Spleen (tissue), 11 donors: ENCODE data around the gene TAF10. TPM values are rescaled to one million over a fixed set of nuclear protein-coding genes. Genes with fewer than 3 reads are reported as not detected.

Source experiments
- DNase-seq: peaks from one replicate; pipeline ENCODE4 v3.0.0-alpha.2; 2020
- H3K27ac ChIP-seq, 8 donors: fragments of 200-600 bp; sonication (generic) in 7 of 8; 1 replicate in 4 of 8; 2 replicates in 4 of 8; pipeline versions ENCODE4 v1.5.0 to v1.8.0; 2016 to 2021; ENCODE audit warnings: inconsistent platforms in 4 of 8, mild to moderate bottlenecking in 4 of 8, moderate library complexity in 1 of 8
- H3K27me3 ChIP-seq, 7 donors: fragments of 200-600 bp; sonication (generic) in 6 of 7; replicated peaks in 1 of 7; 1 replicate in 4 of 7; 2 replicates in 3 of 7; pipeline versions ENCODE4 v1.5.0 to v1.8.0; 2016 to 2021; ENCODE audit warnings: inconsistent platforms in 3 of 7, mild to moderate bottlenecking in 1 of 7
- H3K36me3 ChIP-seq, 6 donors: fragments of 200-600 bp; sonication (generic) in 5 of 6; 1 replicate in 4 of 6; 2 replicates in 2 of 6; pipeline versions ENCODE4 v1.5.0 to v1.8.0; 2016 to 2021; ENCODE audit warnings: inconsistent platforms in 2 of 6
- H3K4me1 ChIP-seq, 6 donors: fragments of 200-600 bp; sonication (generic) in 5 of 6; 1 replicate in 3 of 6; 2 replicates in 3 of 6; pipeline versions ENCODE4 v1.5.0 to v1.8.0; 2016 to 2021; ENCODE audit warnings: inconsistent platforms in 3 of 6
- H3K4me3 ChIP-seq, 8 donors: fragments of 200-600 bp; sonication (generic) in 7 of 8; 1 replicate in 4 of 8; 2 replicates in 4 of 8; pipeline versions ENCODE4 v1.5.0 to v1.8.0; 2016 to 2021; ENCODE audit warnings: inconsistent platforms in 4 of 8, mild to moderate bottlenecking in 4 of 8, moderate library complexity in 2 of 8
- H3K9me3 ChIP-seq, 8 donors: fragments of 200-600 bp; sonication (generic) in 7 of 8; 1 replicate in 4 of 8; 2 replicates in 4 of 8; pipeline versions ENCODE4 v1.5.0 to v1.8.0; 2016 to 2021; ENCODE audit warnings: inconsistent platforms in 4 of 8
- CTCF ChIP-seq, 11 experiments: fragments of 200-600 bp in 7 of 11; fragments of 450-650 bp in 4 of 11; sonication (generic) in 4 of 11; IDR thresholded peaks in 8 of 11; conservative IDR thresholded peaks in 3 of 11; 1 replicate in 7 of 11; 2 replicates in 4 of 11; pipeline versions ENCODE4 v1.4.0 to v1.8.0; 2016 to 2021; ENCODE audit warnings: antibody characterized with exemption in 11 of 11, inconsistent platforms in 4 of 11, mild to moderate bottlenecking in 1 of 11
- POLR2A ChIP-seq, 3 donors: fragments of 450-650 bp; IDR thresholded peaks; one replicate each; pipeline ENCODE4 v1.5.1; 2017; ENCODE audit warnings: antibody characterized with exemption in 3 of 3, mild to moderate bottlenecking in 1 of 3
- POLR2AphosphoS5 ChIP-seq, 3 donors: sonication (generic); formaldehyde crosslinking; IDR thresholded peaks; one replicate each; pipeline ENCODE4 v1.5.1; 2017; ENCODE audit warnings: antibody characterized with exemption in 3 of 3
- WGBS, 5 donors: extraction: QIAGEN DNeasy Blood & Tissue Kit in 3 of 5; methylation state at CpG; one replicate each; pipeline versions ENCODE4 v1.1.5 to v1.1.7; 2013 to 2018; 5-methylcytosine and 5-hydroxymethylcytosine counted together
- intact Hi-C: fragments of 100-400 bp; cut with DNase I; formaldehyde crosslinking; loops from one replicate; pipeline ENCODE4 v1.15.0; 2023; ENCODE audit warnings: low total_unique reads
- polyA plus RNA-seq, 3 donors: library from polyadenylated mRNA; stranded (reverse); fragments of 200-250 nt; gene quantifications; one replicate each; pipeline ENCODE4 v1.2.1, GENCODE V29; 2013
- total RNA-seq, 7 donors: library from RNA; depleted of rRNA in 3 of 7; stranded (reverse); fragments of >200 nt in 3 of 7; fragmentation: NEBNext Ultra II Directional in 4 of 7; extraction: Animal tissue kit (Norgen Biotek cat#: 25700) in 4 of 7; gene quantifications; one replicate each; pipeline versions ENCODE4 v1.1.0 to v1.2.1, GENCODE V29; 2016 to 2021
- donor health status: healthy with polysubstance abuse.
- donor health status: DM: no; HTN: no; CAD: no; lungs with moderate emphysema.
- donor health status: DM: no; HTN: no; CAD: no.
- donor health status: Bipolar disorder and iron deficiency.
- donor health status: healthy.
- donor health status: DM: no; HTN: no; CAD: no.
- donor health status: DM: yes; HTN: yes; CAD: no.

Gene TAF10
- total and polyA plus RNA-seq, 10 donors, result 103 to 159 (median 144) TPM

GRCh38 chr11:6567371-6567745 lies 44.7 kb downstream of the TAF10 start:
- WGBS, 5 donors, result 98 to 100% (median 99%) methylated on average over 7 of the region's 7 CpGs; no CpG with 5 or more reads in 1 of the 5 donors
- Histone ChIP-seq H3K27me3 (no peaks in the 10 kb centered on the region), H3K36me3 (peaks cover 0 to 40% (median 0%) of the 10 kb centered on the region in 6 donors), H3K9me3 (no peaks in the 10 kb centered on the region), H3K4me1 (peaks cover 0 to 19% (median 8%) of the 10 kb centered on the region in 6 donors), H3K27ac (no peak overlapping the region), H3K4me3 (no peak overlapping the region)
- intact Hi-C loops, result no loop called here
- DNase-seq, result no peak
- TF ChIP-seq POLR2AphosphoS5 (IDR thresholded peaks at IDR 0.05) (no peak), POLR2A (IDR thresholded peaks at IDR 0.05) (no peak), CTCF (IDR thresholded peaks at IDR 0.05 in 8 of 11, conservative IDR thresholded peaks at IDR 0.05 in 3 of 11) (no peak)

GRCh38 chr11:6566704-6567370 lies 45.2 kb downstream of the TAF10 start:
- Histone ChIP-seq H3K36me3 (peaks cover 0 to 40% (median 0%) of the 10 kb centered on the region in 6 donors), H3K27ac (no peak overlapping the region), H3K4me3 (no peak overlapping the region), H3K27me3 (no peaks in the 10 kb centered on the region), H3K4me1 (peaks cover 0 to 19% (median 8%) of the 10 kb centered on the region in 6 donors), H3K9me3 (no peaks in the 10 kb centered on the region)
- DNase-seq, result peak; percentile 54
- intact Hi-C loops, result no loop called here
- TF ChIP-seq CTCF (IDR thresholded peaks at IDR 0.05 in 8 of 11, conservative IDR thresholded peaks at IDR 0.05 in 3 of 11) (no peak), POLR2A (IDR thresholded peaks at IDR 0.05) (no peak), POLR2AphosphoS5 (IDR thresholded peaks at IDR 0.05) (no peak)
- 89 to 95% (median 92%) methylated on average over 9 to 13 of the region's 13 CpGs for WGBS, 5 donors

- intact Hi-C loops, result no loop called here
- peaks cover 0 to 18% (median 8%) of the 10 kb centered on the region in 6 donors for H3K4me1 ChIP-seq
- WGBS, 5 donors, result 93 to 95% (median 95%) methylated on average over 4 to 5 of the region's 5 CpGs
- no peaks in the 10 kb centered on the region for H3K27me3 ChIP-seq
- peak; percentile 44 for DNase-seq
- no peaks in the 10 kb centered on the region for H3K9me3 ChIP-seq
- H3K27ac ChIP-seq, result no peak overlapping the region
- no peak for TF ChIP-seq POLR2AphosphoS5 (IDR thresholded peaks at IDR 0.05)
- TF ChIP-seq POLR2A (IDR thresholded peaks at IDR 0.05), result no peak
- TF ChIP-seq CTCF (IDR thresholded peaks at IDR 0.05 in 8 of 11, conservative IDR thresholded peaks at IDR 0.05 in 3 of 11), result no peak
- H3K36me3 ChIP-seq, result peaks cover 0 to 39% (median 0%) of the 10 kb centered on the region in 6 donors
- no peak overlapping the region for H3K4me3 ChIP-seq
Observed at GRCh38 chr11:6565988-6566703, 45.9 kb downstream of the TAF10 start.

GRCh38 chr11:6565325-6565724 lies 46.7 kb downstream of the TAF10 start:
- WGBS, 5 donors, result 68 to 94% (median 86%) methylated on average over 2 of the region's 2 CpGs
- intact Hi-C loops, result no loop called here

More at GRCh38 chr11:6565325-6565724, 46.7 kb downstream of the TAF10 start:
- H3K27ac ChIP-seq, result no peak overlapping the region
- DNase-seq, result no peak
- TF ChIP-seq POLR2AphosphoS5 (IDR thresholded peaks at IDR 0.05) (no peak), CTCF (IDR thresholded peaks at IDR 0.05 in 8 of 11, conservative IDR thresholded peaks at IDR 0.05 in 3 of 11) (no peak), POLR2A (IDR thresholded peaks at IDR 0.05) (no peak)
- no peaks in the 10 kb centered on the region for H3K9me3 ChIP-seq
- no peaks in the 10 kb centered on the region for H3K27me3 ChIP-seq
- H3K4me3 ChIP-seq, result no peak overlapping the region
- peaks cover 0 to 31% (median 0%) of the 10 kb centered on the region in 6 donors for H3K36me3 ChIP-seq
- peaks cover 0 to 18% (median 8%) of the 10 kb centered on the region in 6 donors for H3K4me1 ChIP-seq
